A375 (cell line): Measurements from ENCODE around the gene ROM1. TPM values are rescaled to one million over a fixed set of nuclear protein-coding genes. Genes with fewer than 3 reads are reported as not detected.

Source experiments
- small RNA-seq: library from RNA; depleted of rRNA; stranded (forward); fragments of <200 nt; gene quantifications from one replicate; pipeline ENCODE3, GENCODE V24; 2014
- total RNA-seq: library from RNA; depleted of rRNA; stranded (reverse); fragments of >200 nt; shearing (Covaris generic); gene quantifications from 2 replicates; pipeline ENCODE4 v1.2.3, GENCODE V29; 2014; rRNA removed

Gene ROM1
- 8.4 and 13.0 TPM in 2 replicates for total RNA-seq

DNA sequence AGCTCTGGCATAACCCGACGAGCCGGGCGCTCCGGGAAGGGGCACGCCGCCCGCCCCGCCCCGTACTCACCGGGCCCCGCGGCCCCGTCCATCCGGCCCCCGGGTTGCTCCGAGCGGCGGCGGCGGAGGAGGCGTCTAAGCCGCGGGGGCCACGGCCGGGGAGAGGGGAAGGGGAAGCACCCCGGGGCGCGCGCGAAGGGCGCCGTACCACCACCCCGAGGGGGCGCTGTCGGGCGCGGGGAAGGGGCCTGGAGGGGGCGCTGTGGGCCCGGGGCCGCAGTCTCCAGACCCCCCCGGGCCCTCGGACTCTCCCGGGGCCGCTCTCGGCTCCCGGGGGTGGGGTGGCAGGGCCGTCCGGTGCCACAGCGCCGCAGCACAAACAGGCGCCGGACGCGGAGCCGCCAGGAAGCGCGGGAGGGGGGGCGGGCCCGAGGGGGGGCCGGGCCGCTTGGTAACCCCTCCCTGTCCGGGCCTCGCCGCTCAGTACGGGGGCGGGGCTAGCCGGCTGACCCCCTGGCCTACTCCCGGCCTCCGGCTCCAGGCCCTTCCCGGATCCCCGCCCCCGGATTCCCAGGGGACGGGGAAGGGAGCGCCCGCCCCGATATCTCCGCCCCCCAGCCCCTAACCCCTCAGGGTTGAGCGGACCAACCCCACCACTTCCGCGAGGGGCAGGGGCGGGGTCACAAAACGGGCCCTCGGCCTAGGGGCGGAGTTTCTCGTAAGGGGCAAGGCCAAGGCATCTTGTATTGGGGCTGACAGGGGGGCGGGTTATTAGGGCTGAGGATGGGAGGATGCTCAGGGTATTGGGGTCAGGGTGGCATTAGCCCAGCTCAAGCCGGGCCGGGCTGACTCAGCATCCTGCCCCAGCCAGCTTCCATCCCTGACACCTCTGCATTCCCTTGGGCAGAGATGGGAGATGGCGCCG is at the start of gene ROM1, which contains the start of gene EML3:
TSS of gene ROM1 (plus strand) at position 892 of the 925 bp plus-strand sequence. CDS start at position 917, 25 bp downstream.
TSS of gene EML3 (minus strand) at position 410 of the 925 bp plus-strand sequence. CDS start at position 92, 318 bp downstream.

GRCh38 chr11:62573592-62574362 is 39.3 kb upstream of the ROM1 start, which contains the start of gene EEF1G:
EEF1G (minus strand) TSS chr11:62573891; CDS start chr11:62573842, 49 bp downstream.

GRCh38 chr11:62591448-62592145 is 21.5 kb upstream of the ROM1 start, which contains the start of gene TUT1:
TUT1 (minus strand) TSS chr11:62591523; CDS start chr11:62591485, 38 bp downstream.

GRCh38 chr11:62601372-62602140 is 11.5 kb upstream of the ROM1 start, which contains the start of gene MTA2:
MTA2 (minus strand) TSS chr11:62601865; CDS start chr11:62601450, 415 bp downstream.

DNA sequence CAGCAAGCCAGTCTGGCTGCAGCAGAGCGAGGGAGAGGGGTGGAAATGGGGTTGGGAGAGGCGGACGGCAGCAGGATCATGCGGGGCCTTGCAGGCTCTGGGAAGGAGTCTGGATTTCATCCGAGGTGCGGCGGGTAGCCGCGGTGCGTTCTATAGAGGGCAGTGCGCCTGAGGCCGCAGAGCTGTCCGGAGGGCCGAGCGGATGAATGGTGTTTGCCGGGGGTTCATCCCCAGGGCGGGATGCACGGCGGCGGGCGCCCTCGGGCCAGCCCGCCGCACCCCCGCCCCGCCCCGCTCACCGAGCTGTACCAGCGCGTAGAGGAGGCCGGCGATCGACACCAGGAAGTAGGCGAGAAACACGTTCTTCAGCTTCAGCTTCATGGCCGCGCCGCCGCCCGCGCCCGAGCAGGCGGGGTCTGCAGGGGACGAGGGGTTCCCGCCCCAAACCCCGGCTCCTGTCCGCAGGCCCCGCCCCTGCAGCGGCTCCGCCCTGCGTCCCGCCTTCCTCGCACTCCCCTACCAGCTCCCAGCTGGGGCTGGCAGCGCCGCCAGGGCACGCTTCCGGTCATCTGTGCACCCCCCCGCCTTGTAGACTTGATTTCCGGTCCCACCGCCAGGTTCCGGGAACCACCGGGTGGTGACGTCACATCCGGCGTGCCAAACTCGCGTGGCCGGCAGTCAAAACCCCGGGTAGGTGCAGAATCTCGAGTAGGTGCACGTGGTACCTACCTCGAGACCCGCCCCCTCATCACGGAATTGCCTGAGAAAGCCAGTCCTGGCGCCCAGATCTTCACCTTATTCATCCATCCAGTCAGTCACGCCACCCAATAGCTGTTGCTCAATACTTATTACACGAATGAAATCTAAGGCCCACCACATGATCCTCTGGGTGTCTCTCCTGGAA is 8.8 kb downstream of the ROM1 start, which contains the start of gene B3GAT3:
TSS of gene B3GAT3 (minus strand) at position 420 of the 904 bp plus-strand sequence. CDS start at position 381, 39 bp downstream.

GRCh38 chr11:62645946-62646824 is 33.1 kb downstream of the ROM1 start, which contains the start of gene GANAB:
GANAB (minus strand) TSS chr11:62646613; CDS start chr11:62646599, 14 bp downstream.

Small RNA genes within 50 kb of the gene (small RNA-seq; reads per million reads assigned to genes)
- gene AP001458.1, result not detected
- not detected for gene MIR6747

Other genes with a start within 250 kb of the ROM1 start
- not detected in 2 replicates for gene SCGB1A1, start 194.2 kb upstream of the ROM1 start, total RNA-seq
- 205 and 216 TPM in 2 replicates for gene AHNAK, start 66.5 kb upstream of the ROM1 start, total RNA-seq
- 2,191 and 2,371 TPM in 2 replicates for gene EEF1G, start 39.4 kb upstream of the ROM1 start, total RNA-seq
- 18.9 and 28.1 TPM in 2 replicates for gene TUT1, start 21.7 kb upstream of the ROM1 start, total RNA-seq
- gene MTA2, start 11.4 kb upstream of the ROM1 start, total RNA-seq, result 153 and 165 TPM in 2 replicates
- 41.0 and 43.7 TPM in 2 replicates for gene EML3, start 482 bp upstream of the ROM1 start, total RNA-seq
- gene B3GAT3, start 8.7 kb downstream of the ROM1 start, total RNA-seq, result 84.1 and 103 TPM in 2 replicates
- gene GANAB, start 33.4 kb downstream of the ROM1 start, total RNA-seq, result 234 and 237 TPM in 2 replicates
- gene INTS5, start 40.0 kb downstream of the ROM1 start, total RNA-seq, result 21.1 and 24.6 TPM in 2 replicates
- 258 and 334 TPM in 2 replicates for gene C11orf98, start 52.0 kb downstream of the ROM1 start, total RNA-seq
- gene CSKMT, start 52.1 kb downstream of the ROM1 start, total RNA-seq, result 19.2 and 33.6 TPM in 2 replicates
- gene UQCC3, start 58.4 kb downstream of the ROM1 start, total RNA-seq, result 27.7 and 35.5 TPM in 2 replicates
- gene LBHD1, start 59.0 kb downstream of the ROM1 start, total RNA-seq, result 9.0 and 13.3 TPM in 2 replicates
- 306 and 324 TPM in 2 replicates for gene UBXN1, start 65.8 kb downstream of the ROM1 start, total RNA-seq
- 0.21 and 0.23 TPM in 2 replicates for gene LRRN4CL, start 76.3 kb downstream of the ROM1 start, total RNA-seq
- 87.7 and 115 TPM in 2 replicates for gene BSCL2, start 94.2 kb downstream of the ROM1 start, total RNA-seq
- gene GNG3, start 94.4 kb downstream of the ROM1 start, total RNA-seq, result not detected in 2 replicates
- gene HNRNPUL2, start 114.2 kb downstream of the ROM1 start, total RNA-seq, result 13.6 and 14.1 TPM in 2 replicates
- gene TTC9C, start 115.2 kb downstream of the ROM1 start, total RNA-seq, result 37.5 and 48.1 TPM in 2 replicates
- gene ZBTB3, start 140.9 kb downstream of the ROM1 start, total RNA-seq, result 5.0 and 6.7 TPM in 2 replicates
- 143 and 148 TPM in 2 replicates for gene POLR2G, start 148.3 kb downstream of the ROM1 start, total RNA-seq
- gene TAF6L, start 158.1 kb downstream of the ROM1 start, total RNA-seq, result 33.0 and 39.5 TPM in 2 replicates
- gene TMEM179B, start 174.1 kb downstream of the ROM1 start, total RNA-seq, result 61.4 and 91.5 TPM in 2 replicates
- 47.6 and 57.5 TPM in 2 replicates for gene TMEM223, start 178.7 kb downstream of the ROM1 start, total RNA-seq
- 35.6 and 42.9 TPM in 2 replicates for gene NXF1, start 192.2 kb downstream of the ROM1 start, total RNA-seq
- 33.8 and 38.8 TPM in 2 replicates for gene STX5, start 218.8 kb downstream of the ROM1 start, total RNA-seq
- gene TEX54, start 219.6 kb downstream of the ROM1 start, total RNA-seq, result 1.5 TPM in 1 of 2 replicates, not detected in the other
- 204 and 215 TPM in 2 replicates for gene WDR74, start 226.3 kb downstream of the ROM1 start, total RNA-seq